ENCODE results near the gene GPR108.

DNA sequence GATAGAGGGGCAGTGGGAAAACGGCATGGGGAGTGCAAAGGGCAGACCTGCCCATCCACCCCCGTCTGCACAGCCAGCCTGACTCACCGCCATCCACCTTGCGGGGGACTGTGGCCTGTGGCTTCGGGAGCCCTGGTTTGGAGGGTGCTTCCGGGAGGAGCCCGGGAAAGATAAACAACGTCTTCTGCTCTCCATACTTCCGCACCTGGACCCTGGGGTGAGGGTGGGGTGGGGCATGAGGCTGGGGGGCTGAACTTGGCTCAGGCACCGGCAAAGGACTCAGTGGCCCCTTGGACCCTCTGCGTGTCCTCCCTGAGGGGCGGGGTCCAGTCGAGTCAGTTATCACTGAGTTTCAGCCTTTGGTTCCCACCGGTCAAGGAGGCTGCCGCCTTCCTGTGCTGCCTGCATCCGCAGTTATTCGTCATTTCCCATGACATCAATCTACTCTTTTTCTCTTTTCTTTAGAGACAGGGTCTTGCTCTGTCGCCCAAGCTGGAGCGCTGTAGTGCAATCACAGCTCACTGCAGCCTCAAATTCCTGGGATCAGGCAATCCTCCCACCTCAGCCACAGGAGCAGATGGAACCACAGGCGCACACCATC, 3.2 kb downstream of the GPR108 start:
- TF ChIP-seq CTCF (IDR thresholded peaks at IDR 0.05; ENCODE audit: insufficient read depth, low read depth, low read length) (no peak), EZH2 (IDR thresholded peaks at IDR 0.05; ENCODE audit: insufficient read depth, low read length) (no peak)

Measured in astrocyte (in vitro differentiated cells and primary cell).